ENCODE results near the gene CASTOR1.

The CASTOR1 gene

GRCh38 chr22:30318799-30319419 is 29.6 kb upstream of the CASTOR1 start:
- no peak for DNase-seq (ENCODE audit: low spot score)

- no peak for DNase-seq (ENCODE audit: low spot score)
These were observed 28.5 kb upstream of the CASTOR1 start for GRCh38 chr22:30317778-30318177.

- no peak for DNase-seq (ENCODE audit: low spot score)
These were observed 26.8 kb upstream of the CASTOR1 start for GRCh38 chr22:30315962-30316576.

DNA sequence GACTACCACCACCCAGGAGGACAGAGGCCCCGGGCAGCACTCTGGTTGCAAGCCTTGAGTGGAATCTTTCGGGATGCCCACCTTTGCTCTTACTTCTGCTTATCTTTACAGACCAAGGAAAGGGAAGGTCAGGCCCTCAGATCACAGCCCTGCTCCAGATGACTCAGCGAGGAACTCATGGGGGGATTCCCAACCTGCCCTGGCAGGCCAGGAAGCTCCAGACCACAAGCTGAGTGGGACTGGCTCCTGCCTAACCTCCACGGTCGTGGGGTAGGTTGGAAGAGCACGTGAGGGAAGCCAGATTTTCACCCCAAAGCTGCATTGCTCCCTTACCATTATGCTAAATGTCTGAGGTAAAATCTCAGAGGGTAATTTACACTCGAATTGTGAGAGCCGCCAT is 25.6 kb upstream of the CASTOR1 start:
- DNase-seq (ENCODE audit: low spot score), result no peak

- DNase-seq (ENCODE audit: low spot score), result peak; percentile 55
These were observed 24.4 kb upstream of the CASTOR1 start for GRCh38 chr22:30313527-30314363.

- DNase-seq (ENCODE audit: low spot score), result no peak
These were observed 22.7 kb upstream of the CASTOR1 start for GRCh38 chr22:30312053-30312452.

- peak; percentile 32 for DNase-seq (ENCODE audit: low spot score)
These were observed 21.8 kb upstream of the CASTOR1 start for GRCh38 chr22:30310881-30311771.

GRCh38 chr22:30309951-30310741 is 20.8 kb upstream of the CASTOR1 start:
- DNase-seq (ENCODE audit: low spot score), result peak; percentile 26

DNA sequence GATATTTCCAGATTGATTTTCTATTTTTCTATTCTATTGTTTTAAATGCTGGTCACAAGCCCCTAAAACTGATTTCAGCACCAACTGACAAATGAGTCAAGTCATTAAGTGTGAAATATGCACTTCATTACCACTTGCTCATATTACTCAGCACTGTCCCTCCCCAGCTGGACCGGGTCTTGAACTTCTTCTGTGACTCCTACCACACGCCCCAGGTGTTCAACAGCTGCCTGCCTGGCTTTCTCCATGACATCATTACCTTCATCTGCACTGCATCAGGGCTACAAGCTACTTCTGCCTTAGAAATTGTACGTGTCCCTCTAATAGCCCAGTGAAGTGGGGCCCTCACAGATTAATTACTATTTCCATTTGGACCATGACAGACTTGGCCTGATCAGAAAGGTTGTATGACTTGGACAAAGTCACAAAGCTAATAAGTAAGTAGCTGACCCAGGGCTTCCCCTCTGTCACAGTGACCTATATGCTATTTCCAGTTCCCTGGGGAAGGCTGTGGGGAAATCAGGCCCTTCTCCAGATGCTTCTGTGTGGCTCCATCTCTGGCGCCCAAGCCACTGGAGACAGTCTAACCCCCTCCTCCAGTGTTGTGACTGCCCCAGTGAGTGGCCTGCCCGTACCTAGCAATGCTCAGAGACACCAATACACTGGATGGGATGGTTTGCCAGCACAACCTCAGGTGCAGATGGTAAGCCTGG is 19.4 kb upstream of the CASTOR1 start:
- DNase-seq (ENCODE audit: low spot score), result no peak

DNA sequence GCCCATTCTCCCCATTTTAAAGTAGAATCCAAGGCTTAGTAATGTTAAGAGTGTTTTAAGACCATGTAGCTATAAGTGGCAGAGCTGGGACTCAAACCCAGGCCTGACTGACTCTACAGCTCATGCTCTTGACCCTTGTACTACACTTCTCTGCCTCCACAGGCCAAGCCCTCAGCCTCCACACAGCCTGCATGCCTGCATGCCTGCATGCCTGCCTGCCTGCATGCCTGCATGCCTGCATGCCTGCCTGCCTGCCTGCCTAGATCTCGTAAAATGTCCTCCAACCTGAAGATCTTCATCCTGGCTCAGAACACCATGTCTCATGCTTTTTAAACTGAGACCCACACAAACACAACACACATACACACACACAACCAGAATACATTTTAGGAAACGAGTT is 18.8 kb upstream of the CASTOR1 start:
- DNase-seq (ENCODE audit: low spot score), result no peak

DNA sequence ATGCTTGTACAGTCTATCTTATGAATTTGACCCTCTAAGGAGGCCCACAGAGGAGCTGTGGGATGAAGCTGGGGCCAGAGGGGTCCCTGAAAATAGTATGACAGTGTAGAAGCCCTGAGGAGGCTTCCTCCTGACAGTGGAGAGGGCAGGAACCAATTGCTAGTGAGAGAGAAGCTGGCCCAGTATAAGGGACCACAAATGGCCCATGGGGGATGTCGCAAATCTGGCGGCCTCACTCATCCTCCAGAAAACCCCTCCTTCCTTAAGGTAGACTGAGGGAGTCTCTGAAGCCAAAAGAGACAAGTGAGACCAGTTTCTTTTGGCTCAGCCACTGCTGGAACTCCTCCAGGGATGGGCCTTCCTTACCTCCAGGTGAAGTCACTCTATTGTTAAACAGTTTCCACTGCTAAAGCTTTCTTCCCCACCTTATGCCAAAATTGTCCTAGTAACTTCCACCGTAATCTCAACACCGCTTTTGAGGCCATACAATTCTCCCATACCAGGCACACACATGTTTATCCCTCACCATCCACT is 17.8 kb upstream of the CASTOR1 start:
- DNase-seq (ENCODE audit: low spot score), result no peak

DNA sequence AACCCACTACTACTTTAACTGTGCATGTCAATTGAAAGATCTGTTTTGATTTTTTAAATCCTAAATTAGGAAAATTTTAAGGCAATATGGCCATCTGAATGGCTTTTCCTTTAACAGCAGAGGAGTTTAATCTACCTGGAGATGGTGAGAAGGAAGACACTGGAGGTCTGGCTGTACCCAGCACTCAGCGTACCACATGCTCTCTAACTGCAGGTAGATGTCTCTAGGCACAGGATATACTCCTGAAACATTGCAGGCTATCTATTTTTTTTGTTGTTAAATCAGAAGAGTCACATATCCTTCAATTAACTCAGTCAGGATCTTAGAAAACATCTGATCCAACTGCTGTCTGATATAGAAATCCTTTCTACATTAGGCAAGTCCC is 17.3 kb upstream of the CASTOR1 start:
- no peak for DNase-seq (ENCODE audit: low spot score)

DNA sequence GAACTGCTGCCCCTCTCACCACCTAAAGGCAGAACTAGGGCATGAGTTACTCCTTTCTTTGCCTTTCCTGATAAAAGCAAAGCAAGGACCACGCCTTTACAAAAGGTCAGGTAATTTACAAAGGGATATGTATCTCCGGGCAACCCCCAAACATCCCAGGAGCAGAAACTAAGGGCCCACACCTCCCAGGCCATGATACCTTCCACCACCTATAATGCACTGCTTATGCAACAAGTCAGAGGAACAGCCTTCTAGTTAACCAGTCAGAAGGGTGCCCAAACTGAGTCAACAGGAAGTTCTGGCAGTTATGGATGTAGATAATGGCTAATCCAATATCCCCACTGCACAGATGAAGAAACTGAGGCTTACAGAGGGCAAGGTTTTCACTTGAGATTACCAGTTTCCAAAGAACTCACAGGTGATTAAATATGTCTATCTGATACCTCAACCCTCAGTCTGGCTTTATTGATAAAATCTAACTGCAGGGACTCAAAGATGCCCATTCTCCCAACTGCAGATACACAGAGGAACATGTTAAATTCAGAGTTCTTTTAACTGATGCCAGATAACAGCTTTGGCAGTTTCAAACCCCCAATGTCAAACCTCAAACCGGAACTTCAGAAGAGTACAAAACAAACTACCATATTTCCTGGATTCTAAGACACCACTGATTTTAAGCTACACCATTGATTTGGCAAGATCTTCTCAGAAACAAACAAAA is 16.8 kb upstream of the CASTOR1 start:
- DNase-seq (ENCODE audit: low spot score), result no peak

DNA sequence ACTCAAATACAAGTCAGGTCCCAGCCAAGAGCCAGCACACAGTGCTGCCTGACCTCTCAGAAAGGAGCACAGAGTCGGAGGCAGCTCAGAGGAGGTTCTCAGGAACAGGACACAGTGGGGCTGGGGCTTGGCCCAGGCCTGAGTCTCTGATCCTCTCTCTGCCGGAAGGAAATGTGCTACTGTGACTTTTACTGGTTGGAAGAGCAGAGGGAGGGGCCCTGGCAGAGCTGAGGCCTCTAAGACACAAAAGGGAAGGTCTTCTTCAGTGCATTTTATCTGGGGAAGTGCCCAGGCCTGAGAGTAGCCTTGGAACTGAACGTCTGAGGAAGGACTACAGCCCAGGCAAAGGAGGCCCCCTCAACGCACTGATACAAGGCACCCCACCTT is 16.2 kb upstream of the CASTOR1 start:
- DNase-seq (ENCODE audit: low spot score), result no peak

- no peak for DNase-seq (ENCODE audit: low spot score)
These were observed 15.4 kb upstream of the CASTOR1 start for GRCh38 chr22:30304495-30305244.

DNA sequence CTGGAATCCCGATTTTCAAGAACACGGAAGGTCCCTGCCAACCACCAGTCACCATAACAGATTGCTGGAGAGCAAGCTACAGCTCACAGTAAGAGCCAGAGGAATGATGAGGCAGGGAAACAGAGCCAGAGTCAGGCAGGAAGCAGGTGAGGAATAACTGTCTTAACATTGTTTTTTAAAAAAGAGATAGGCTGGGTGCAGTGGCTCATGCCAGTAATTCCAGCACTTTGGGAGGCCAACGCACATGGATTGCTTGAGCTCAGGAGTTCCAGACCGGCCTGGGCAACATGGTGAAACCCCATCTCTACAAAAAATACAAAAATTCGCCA is 13.5 kb upstream of the CASTOR1 start:
- no peak for DNase-seq (ENCODE audit: low spot score)

- DNase-seq (ENCODE audit: low spot score), result no peak
These were observed 12.9 kb upstream of the CASTOR1 start for GRCh38 chr22:30301995-30302809.

DNA sequence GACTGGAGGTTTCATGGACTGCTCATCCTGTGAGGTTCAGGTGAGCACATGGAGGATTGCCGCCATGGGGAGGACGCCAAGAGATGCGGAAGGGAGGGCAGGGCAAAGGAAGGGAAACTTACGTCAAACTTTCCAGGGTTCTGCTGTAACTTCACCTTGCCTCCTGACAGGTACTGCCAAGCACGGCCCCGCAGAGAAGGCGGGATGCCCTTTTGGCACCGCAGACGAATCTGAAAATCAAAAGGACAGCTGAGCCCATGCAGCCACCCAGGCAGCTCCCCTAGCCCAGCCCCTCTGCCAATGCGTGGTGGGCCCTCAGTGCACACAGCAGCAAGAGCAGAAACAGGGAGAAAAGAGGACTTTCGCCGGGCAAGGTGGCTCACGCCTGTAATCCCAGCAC is 10.0 kb upstream of the CASTOR1 start:
- DNase-seq (ENCODE audit: low spot score), result no peak

All from D341Med (cell line).